ACC112 (cell line): ENCODE data around the gene PABPN1L.
"Not testable (repeated sequence)": the region's sequence is repeated elsewhere in the genome, so short reads cannot be mapped to it uniquely, and the experiment has no call there.

Experiments used
- H2AFZ ChIP-seq: fragments of 200-600 bp; sonication (generic); one replicate; pipeline ENCODE4 v1.6.0; 2017; ENCODE audit warnings: antibody characterized with exemption, low read length; ENCODE audit not compliant: unreplicated experiment
- H3K27ac ChIP-seq: fragments of 200-600 bp; sonication (generic); 2 replicates; pipeline ENCODE4 v1.5.1; 2014; ENCODE audit warnings: low read depth, mild to moderate bottlenecking, antibody characterized with exemption, low read length, moderate library complexity
- H3K27me3 ChIP-seq: fragments of 200-600 bp; sonication (generic); 2 replicates; pipeline ENCODE4 v1.6.1; 2014; ENCODE audit warnings: mild to moderate bottlenecking, antibody characterized with exemption, low read length, moderate library complexity, mixed read lengths; ENCODE audit not compliant: insufficient read depth
- H3K36me3 ChIP-seq: fragments of 200-600 bp; sonication (generic); 2 replicates; pipeline ENCODE4 v1.6.1; 2016; ENCODE audit warnings: mild to moderate bottlenecking, antibody characterized with exemption, low read length, moderate library complexity, mixed read lengths; ENCODE audit not compliant: insufficient read depth
- H3K4me1 ChIP-seq: fragments of 200-600 bp; sonication (generic); one replicate; pipeline ENCODE4 v1.6.1; 2016; ENCODE audit warnings: low read length, mixed read lengths; ENCODE audit not compliant: insufficient read depth, unreplicated experiment, control insufficient read depth
- H3K4me3 ChIP-seq: fragments of 200-600 bp; sonication (generic); 2 replicates; pipeline ENCODE4 v1.5.1; 2014; ENCODE audit warnings: mild to moderate bottlenecking, low read depth, low read length
- H3K79me2 ChIP-seq: fragments of 200-600 bp; sonication (generic); one replicate; pipeline ENCODE4 v1.6.0; 2016; ENCODE audit warnings: low read length; ENCODE audit not compliant: control insufficient read depth, unreplicated experiment, insufficient read depth

PABPN1L gene

DNA sequence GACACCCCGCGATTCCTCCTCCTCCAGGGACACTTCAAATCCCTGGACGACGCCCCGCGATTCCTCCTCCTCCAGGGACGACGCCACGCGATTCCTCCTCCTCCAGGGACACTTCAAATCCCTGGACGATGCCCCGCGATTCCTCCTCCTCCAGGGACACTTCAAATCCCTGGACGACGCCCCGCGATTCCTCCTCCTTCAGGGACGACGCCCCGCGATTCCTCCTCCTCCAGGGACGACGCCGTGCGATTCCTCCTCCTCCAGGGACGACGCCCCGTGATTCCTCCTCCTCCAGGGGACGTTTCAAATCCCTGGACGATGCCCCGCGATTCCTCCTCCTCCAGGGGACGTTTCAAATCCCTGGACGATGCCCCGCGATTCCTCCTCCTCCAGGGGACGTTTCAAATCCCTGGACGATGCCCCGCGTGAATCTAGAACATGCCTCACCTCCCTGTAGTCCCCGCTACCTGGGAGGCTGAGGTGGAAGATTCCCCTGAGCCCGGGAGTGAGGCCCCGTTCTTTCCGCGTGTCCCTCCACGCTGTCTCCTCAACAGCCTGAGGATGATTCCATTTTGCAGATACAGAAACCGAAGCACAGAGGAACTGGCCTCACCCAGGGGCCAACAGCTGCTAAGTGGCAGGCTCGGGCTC is 23.4 kb upstream of the PABPN1L start:
- not testable (repeated sequence) for H3K27me3 ChIP-seq, H3K27ac ChIP-seq, H3K4me3 ChIP-seq, H3K79me2 ChIP-seq, H3K4me1 ChIP-seq, H3K36me3 ChIP-seq, H2AFZ ChIP-seq

DNA sequence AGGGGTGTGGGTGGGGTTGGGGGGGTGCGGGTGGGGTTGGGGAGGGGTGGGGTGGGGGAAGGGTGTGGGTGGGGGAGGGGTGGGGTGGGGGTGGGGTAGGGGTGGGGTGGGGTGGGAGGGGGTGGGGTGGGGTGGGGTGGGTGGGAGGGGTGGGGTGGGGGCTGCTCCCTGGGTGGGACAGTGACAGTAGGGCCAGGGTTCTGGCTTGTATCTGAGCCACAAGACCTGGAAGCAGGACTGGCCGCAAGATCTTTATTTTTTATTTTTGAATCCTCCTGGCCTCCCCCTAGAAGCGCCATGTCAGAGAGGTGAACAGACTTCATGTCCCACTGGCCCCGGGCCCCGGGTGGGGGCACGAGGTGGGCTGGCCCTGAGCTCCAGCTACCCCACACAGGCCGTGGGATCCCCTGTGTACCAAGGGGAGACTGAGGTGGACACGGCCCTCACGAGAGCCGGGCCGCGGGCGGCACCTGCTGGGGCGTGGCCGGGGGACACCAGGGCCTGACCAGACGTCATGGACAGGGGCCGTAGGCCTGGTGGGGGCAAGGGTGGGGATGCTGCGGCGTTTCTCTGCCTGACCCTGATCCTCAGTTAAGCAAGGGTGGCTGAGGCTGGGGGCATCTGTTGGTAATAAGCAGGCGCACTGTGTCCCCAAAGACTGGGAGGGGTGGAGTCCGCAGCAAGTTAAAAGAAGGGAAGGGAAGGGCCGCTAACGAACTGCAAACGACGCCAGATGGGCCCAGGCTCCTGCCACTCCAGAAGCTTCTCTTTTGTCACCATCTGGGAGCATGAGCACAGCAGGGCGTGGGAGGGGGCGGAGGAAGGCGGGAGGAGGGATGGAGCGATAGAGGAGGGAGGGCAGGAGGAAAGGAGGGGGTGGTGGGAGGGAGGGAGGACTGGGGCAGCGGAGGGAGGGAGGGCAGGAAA is 22.3 kb upstream of the PABPN1L start:
- Histone ChIP-seq H3K27ac (no peak overlapping the region), H3K79me2 (no peaks in the 10 kb centered on the region), H3K36me3 (no peaks in the 10 kb centered on the region), H3K4me3 (no peak overlapping the region), H3K4me1 (no peaks in the 10 kb centered on the region), H2AFZ (no peak overlapping the region), H3K27me3 (no peaks in the 10 kb centered on the region)

DNA sequence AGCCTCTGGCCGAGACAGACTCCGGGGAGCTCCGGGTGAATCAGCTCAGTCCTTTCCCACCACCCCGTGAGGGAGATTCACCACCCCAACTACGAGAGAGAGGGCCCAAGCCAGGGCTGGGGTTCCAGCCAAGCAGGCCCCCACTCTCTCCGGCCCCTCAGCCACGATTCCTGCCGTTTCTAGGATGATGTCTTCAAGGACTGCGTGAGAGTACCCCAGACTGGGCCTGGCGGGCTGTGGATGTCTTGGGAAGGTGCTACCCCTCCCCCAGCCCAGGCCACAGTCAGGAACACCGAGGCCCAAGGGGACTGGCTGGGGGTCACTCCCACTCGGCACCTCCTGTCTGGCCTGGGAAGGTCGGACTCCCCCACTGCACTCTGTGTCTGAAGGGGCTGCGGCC is 21.6 kb upstream of the PABPN1L start:
- Histone ChIP-seq H3K4me1 (no peaks in the 10 kb centered on the region), H3K79me2 (no peaks in the 10 kb centered on the region), H3K27me3 (no peaks in the 10 kb centered on the region), H3K4me3 (no peak overlapping the region), H2AFZ (no peak overlapping the region), H3K27ac (no peak overlapping the region), H3K36me3 (no peaks in the 10 kb centered on the region)

DNA sequence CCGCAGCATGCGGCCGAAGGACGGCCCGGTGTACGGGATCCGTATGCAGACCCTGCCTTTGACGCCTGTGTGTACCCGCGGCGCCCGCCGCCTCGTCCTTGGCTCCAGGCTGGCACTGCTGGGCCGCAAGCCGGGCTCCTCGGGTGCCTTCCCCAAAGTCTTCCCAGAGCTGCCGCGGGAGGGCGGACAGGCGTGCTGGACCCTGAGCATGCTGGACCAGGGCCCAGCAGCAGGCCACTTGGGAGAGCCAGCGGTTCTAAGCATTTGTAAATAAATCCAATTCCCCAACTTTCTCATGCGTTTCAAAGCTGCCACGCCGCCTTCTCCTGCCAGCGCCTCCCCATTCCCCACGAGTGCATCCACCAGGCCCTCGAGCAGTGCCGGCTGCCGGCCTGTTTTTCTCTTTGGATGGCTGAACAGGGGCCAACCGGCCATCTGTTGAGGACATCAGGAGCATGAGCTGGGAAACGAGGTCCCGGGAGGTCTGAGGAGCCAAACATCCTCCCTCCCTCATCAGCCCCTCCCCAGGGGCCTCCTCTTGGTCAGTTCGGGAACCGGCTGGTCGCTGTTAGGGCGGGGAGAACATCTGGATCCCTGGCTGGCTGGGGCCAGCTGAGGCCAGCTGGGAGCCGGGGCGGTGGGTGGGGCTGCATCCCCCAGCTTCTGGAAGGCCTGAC is 20.5 kb upstream of the PABPN1L start:
- Histone ChIP-seq H3K4me3 (no peak overlapping the region), H3K4me1 (no peaks in the 10 kb centered on the region), H3K27me3 (no peaks in the 10 kb centered on the region), H3K27ac (no peak overlapping the region), H2AFZ (no peak overlapping the region), H3K36me3 (no peaks in the 10 kb centered on the region), H3K79me2 (no peaks in the 10 kb centered on the region)

DNA sequence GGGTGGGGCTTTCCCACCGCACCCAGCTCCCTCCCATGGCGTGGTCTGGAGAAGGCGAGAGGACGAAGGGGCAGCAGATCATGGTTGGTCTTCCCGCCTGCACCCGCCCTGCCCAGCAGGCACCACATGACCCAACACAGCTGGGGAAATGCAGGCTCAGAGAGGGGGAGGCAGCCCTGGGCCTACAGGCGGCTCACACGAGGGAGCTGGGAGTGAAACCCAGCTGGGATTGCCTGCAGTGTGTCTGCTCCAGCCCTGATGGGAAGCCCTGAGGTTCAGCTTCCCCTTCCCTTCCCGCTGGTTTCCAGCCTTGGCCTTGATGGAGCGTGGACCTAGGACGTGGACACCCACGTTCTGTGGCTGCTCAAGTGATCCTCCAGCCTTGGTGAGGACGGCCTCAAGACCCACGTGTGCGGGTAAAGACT is 20.0 kb upstream of the PABPN1L start:
- H3K4me3 ChIP-seq: no peak overlapping the region
- H3K27ac ChIP-seq: no peak overlapping the region
- H3K36me3 ChIP-seq: no peaks in the 10 kb centered on the region

DNA sequence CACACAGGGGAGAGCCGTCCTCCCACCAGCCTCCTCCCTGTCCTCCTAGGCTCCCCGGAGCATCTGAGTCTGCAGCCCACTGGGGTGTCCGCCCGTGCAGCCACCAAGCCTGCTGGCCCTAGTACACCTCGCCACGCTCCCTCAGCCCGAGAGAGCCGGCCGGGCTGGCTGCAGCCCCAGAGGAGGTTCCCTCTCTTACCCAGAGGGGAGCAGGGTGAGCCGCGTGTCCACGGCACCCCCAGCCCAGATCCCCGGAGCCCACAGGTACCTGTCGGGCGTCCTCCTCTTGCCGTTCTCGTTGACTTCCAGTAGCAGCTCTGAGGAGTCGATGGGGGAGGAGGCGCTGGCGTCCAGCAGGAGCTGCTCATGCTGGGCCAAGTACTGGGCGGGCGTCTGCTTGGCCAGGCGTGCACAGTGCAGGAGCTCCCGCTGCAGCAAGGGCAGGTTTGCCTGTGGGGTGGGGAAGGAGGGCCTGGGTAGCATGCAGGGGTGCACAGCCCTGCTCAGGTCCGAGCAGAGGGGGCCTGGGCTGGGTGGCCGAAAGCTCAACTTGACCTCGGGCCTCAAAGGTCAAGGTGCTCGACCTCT is 19.3 kb upstream of the PABPN1L start:
- Histone ChIP-seq H3K27ac (no peak overlapping the region), H3K27me3 (no peaks in the 10 kb centered on the region), H3K4me3 (no peak overlapping the region), H3K36me3 (no peaks in the 10 kb centered on the region), H3K79me2 (no peaks in the 10 kb centered on the region), H2AFZ (no peak overlapping the region), H3K4me1 (no peaks in the 10 kb centered on the region)

More for the DNA sequence above, 20.0 kb upstream of the PABPN1L start:
- Histone ChIP-seq H3K27me3 (no peaks in the 10 kb centered on the region), H2AFZ (no peak overlapping the region), H3K79me2 (no peaks in the 10 kb centered on the region), H3K4me1 (no peaks in the 10 kb centered on the region)

DNA sequence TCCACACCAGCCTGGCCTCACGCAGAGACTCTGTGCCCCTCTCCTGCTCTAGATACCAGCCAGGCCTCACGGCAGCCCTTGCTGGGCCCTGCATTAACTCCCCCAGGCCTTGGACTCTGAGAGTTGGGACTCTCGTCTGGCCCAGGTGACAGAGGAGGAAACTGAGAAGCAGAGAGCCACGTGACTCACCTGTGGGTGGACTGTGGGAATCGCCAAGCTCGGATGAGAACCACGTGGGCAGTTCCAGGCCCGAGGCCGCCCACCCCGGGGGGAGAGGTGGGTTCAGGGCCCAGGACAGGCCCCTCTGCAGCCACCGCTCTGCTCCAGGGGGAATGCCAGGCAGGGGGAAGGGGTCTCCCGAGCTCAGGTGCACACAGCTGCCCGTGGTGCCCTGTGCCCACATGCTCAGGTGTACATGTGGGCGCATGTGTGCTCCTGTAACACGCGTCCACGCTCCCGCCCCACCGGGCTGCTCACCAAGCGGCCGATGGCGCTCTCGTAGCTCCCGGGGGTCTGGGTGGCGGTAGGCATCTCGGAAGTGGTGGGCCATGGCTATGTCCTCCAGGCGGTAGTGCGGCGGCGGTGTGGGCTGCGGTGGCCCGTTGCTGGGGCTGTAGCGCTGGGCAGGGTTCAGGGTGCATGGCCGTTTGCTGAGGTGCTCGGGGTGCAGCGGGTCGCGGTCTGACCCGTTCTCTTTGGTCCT is 18.3 kb upstream of the PABPN1L start:
- no peaks in the 10 kb centered on the region for H3K4me1 ChIP-seq
- no peak overlapping the region for H3K27ac ChIP-seq
- H3K79me2 ChIP-seq: no peaks in the 10 kb centered on the region
- no peak overlapping the region for H3K4me3 ChIP-seq
- no peaks in the 10 kb centered on the region for H3K27me3 ChIP-seq
- H2AFZ ChIP-seq: no peak overlapping the region
- no peaks in the 10 kb centered on the region for H3K36me3 ChIP-seq

DNA sequence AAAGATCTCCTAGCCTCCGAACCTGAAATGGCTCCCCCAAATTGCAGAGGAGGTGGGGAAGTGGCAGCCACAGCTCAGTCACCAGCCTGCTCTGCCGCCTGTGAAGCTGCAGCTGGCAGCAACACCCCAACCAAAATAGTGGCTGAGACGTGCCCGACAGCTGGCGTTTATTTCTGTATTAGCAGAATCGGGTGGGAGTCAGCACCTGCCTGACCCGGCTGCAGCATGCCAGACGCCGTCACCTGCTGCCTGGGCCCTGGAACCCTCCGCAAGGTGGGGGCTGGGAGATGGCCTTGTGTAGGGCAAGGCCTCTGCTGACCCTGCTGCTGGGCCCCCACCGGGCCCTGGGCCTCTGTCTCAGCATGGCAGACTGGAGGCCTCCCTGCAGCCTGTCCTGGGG is 17.5 kb upstream of the PABPN1L start:
- Histone ChIP-seq H3K27ac (no peak overlapping the region), H3K79me2 (no peaks in the 10 kb centered on the region), H3K4me1 (no peaks in the 10 kb centered on the region)

DNA sequence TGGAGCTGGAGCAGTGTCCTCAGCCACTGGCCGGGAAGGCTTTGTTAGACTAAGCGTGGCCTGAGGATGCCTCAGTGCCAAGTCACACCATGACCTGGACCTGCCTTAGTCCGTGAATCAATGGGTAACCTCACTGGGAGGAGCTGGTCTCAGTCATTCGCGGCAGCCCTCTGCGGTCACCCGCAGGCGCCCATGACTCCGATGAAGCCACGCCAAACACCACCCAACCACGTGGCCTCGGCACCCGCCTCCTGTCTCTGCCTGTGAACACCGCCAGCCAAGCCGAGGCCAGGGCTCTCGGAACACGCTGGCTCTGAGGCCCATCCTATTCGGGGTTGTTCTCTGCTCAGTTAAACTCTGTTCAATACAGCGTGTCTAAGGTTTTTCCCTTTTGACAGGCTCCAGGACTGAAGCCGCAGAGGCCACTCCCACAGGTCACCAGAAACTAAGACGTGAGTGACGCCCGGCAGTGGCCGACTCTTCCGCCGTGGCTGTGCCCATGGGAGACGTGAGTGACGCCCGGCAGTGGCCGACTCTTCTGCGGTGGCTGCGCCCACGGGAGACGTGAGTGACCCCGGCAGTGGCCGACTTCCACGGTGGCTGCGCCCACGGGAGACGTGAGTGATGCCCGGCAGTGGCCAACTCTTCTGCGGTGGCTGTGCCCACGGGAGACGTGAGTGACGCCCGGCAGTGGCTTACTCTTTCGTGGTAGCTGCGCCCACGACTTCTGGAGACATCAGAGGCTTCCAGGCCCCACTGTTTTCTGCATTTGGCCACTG is 16.8 kb upstream of the PABPN1L start:
- no peaks in the 10 kb centered on the region for H3K36me3 ChIP-seq

More for the DNA sequence above, 17.5 kb upstream of the PABPN1L start:
- H3K4me3 ChIP-seq: no peak overlapping the region
- H2AFZ ChIP-seq: no peak overlapping the region
- H3K27me3 ChIP-seq: no peaks in the 10 kb centered on the region
- H3K36me3 ChIP-seq: no peaks in the 10 kb centered on the region

More for the DNA sequence above, 16.8 kb upstream of the PABPN1L start:
- Histone ChIP-seq H3K4me3 (no peak overlapping the region), H3K27ac (no peak overlapping the region), H3K4me1 (no peaks in the 10 kb centered on the region), H3K79me2 (no peaks in the 10 kb centered on the region), H2AFZ (no peak overlapping the region), H3K27me3 (no peaks in the 10 kb centered on the region)
